Activated CD4-positive, CD25-positive, alpha-beta regulatory T cell (primary cell): ENCODE data around the gene GNS.
"Not testable (repeated sequence)": the region's sequence is repeated elsewhere in the genome, so short reads cannot be mapped to it uniquely, and the experiment has no call there.

Experiments used
- DNase-seq, 4 experiments: peaks; one replicate each; lab custom pipeline; 2025; lab: John Stamatoyannopoulos, UW

Gene GNS

DNA sequence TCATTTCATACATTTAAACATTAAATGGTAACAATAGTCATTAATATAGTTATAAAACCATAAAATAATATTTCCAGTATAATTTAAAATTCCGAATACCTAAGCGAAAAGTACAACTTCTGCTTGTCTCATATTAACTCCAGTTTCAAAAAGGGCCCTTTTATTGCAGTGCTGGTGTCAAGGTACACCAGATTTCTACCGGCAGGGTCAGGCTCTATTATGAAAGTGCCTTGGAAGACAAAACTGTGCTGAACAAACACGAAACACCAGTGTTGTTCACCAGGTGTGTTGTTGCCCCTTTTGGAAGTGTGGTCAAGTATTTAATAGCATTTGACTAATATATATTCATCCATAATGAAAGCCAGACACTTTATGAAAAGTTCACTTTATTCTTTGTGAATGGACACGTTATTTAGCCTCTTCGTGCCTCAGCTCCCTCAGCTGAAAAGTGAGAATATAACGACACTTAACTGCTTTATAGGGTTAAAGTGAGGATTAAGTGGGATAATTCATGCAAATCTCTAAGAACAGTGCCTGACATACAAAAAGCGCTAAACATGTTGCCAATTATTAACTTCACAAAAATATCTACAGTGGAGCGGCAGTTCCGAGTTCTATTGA, 20.3 kb upstream of the GNS start:
- no peak for DNase-seq

DNA sequence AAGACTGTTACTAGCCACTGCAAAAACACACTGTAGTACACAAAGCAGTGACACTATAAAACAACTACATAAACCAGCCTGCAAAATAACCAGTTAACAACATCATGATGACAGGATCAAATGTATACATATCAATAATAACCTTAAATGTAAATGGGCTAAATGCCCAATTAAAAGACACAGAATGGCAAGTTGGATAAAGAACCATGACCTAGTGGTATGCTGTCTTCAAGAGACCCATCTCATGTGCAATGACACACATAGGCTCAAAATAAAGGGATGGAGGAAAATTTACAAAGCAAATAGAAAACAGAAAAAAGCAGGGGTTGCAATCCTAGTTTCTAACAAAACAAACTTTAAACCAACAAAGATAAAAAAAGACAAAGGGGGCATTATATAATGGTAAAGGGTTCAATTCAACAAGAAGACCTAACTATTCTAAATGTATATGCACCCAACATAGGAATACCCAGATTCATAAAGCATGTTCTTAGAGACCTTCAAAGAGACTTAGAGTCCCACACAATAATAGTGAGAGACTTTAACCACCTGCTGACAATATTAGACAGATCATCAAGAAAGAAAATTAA, 16.0 kb upstream of the GNS start:
- DNase-seq: not testable (repeated sequence)

GRCh38 chr12:64773386-64773785, 14.2 kb upstream of the GNS start:
- no peak for DNase-seq

DNA sequence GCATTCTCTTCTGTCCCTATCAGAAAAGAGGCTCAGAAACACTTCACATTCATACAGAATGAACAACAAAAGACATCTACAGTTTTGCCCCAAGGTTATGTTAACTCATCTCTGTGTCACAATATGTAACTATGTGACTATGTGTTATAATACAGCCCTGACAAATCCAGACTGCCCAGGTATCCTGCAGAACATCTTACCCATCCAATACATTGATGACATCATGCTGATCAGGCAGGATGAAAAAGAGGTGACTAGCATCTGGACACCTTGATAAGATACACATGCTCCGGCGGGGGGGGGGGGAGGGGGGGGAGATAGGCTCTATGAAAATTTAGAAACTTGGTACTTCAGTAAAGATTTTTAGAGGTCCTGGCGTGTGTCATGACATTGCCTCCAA, 8.3 kb upstream of the GNS start:
- no peak for DNase-seq

GRCh38 chr12:64760808-64761573, 1.8 kb upstream of the GNS start:
- DNase-seq: no peak

DNA sequence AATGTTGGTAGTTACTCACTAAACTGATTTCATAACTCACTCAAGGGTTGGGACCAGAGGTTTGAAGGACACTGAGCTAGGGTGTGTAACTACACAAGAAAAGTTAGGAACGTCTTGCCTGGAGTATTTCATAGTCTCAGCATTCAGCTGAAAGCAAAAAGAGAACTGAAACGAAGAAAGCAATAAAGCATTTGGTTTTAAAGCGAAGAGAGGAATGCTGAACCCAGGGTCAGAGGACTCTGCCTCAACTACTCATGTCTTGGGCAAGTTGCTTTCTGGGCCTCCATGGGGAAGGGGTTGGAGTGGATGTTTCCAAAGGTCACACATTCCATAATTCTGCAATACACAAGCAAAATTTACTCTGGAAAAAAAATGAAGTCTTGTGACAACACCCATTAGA, 1.4 kb downstream of the GNS start:
- no peak for DNase-seq

GRCh38 chr12:64756376-64756775, 2.8 kb downstream of the GNS start:
- DNase-seq: no peak

DNA sequence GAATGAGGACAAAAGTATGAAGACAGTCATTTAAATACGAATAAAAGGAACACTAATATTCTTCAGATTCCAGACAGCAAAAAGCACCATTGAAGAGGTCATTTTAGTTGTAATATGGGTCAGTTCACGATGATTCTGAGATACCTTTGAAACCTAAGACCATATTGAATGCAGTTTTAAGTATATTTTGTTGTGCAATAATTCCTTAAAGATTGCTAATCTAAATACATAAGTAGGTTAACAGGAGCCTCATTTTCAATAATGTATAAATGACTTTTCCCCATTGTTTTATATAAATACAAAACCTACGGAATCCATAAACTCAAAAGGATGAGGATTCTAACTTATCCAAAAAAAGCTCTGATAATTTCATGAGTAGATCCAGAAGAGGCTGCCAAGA, 5.8 kb downstream of the GNS start:
- DNase-seq: no peak

- no peak for DNase-seq
Measured at GRCh38 chr12:64752833-64753238, 6.4 kb downstream of the GNS start.

DNA sequence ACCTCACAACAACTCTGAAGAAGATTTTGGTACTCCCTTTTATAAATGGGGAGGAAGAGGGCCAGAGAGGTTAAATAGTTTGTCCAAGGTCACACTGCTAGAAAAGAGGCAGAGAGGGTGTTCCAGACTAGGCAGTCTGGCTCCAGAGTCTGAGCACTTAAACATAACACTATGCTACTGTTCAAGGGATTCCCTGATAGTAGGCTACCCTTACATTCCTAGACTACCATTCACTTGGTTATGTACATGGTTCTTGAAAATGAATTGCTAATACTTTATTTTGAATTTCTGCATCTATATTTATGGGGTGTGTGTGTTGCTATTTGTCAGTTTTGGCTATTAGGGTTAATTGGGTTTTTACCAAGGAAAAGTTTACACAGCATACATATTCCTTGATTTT, 7.2 kb downstream of the GNS start:
- no peak for DNase-seq

DNA sequence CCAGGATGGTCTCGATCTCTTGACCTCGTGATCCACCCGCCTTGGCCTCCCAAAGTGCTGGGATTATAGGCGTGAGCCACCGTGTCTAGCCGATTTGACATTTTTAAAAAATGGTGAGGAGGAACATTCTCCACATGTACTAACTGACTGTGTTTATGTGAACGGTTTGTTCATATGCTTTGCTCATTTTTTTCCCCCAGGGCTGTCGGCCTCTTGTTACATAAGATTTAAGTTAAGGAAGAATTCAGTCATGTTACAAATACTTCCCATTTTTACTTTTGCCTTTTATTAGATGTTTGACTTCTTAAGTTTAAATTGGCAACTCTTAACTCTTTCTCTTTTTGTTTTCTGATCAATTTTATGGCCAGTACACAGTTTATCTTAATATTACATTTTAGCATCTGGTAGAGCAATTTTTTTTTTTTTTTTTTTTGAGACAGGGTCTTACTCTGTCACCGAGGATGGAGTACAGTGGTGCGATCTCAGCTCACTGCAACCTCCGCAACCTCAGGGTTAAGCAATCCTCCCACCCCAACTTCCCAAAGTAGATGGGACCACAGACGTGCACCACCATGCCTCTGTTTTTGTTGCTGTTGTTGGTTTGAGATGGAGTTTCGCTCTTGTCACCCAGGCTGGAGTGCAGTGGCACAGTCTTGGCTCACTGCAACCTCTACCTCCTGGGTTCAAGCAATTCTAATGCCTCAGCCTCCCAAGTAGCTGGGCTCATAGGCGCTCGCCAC, 9.6 kb downstream of the GNS start:
- DNase-seq: no peak

- DNase-seq: no peak
Measured at GRCh38 chr12:64747695-64748094, 11.5 kb downstream of the GNS start.

GRCh38 chr12:64746663-64747062, 12.5 kb downstream of the GNS start:
- no peak for DNase-seq

DNA sequence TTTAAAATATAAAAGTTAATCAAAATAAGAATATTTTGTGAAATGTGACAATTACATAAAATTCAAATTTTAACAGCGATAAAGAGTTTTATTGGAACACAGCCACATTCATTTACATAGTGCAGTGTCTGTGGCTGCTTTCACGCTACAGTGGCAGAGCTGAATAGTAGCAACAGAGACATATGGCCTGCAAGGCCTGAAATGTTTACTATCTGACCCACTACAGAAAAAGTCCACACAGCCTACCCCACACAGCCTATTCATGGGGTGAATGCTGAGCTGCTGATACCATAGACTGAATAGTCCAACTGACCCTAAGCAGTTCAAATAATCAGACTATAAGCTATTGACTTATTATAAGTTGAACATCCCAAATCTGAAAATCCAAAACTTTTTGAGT, 13.2 kb downstream of the GNS start:
- no peak for DNase-seq

- no peak for DNase-seq
Measured at GRCh38 chr12:64745259-64745807, 13.9 kb downstream of the GNS start.

DNA sequence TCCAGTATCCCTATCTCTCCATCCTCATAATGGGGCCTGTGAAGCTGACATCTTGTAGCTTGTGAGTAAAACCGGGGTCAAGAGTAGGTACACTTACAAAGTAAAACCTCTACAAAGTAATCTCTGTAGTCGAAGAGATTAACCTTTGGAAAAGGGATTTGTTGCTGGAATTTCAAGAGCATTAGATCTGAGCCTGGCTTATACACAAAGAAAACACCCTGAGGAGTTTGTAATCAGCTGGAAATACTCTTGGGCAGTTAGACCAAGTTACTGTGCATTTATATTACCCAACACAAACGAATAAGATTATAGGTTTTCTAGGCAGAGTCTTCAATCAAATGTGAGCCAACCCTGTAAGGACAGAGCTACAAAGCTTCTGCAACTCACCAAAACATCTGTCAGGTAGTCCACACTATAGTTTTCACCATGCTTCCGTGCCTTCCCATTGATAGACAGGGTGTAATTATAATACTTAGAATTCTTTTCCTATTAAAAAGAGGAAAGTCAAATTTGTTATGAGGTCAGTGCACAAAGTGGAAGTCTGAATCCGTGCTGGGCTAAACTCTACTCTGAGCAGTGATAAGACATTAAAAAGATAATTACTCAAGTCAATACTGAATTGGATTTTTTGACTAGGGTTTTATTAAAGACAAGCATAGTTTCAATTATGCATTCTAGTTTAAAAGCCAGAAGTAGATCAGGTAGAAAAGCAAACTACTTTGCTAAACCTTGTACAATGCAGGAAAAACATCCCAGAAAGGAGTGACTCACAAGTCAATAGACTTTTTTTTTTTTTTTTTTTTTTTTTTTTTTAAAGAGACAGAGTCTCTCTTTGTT, 14.6 kb downstream of the GNS start:
- DNase-seq: no peak

- DNase-seq: no peak
Measured at GRCh38 chr12:64743206-64743605, 16.0 kb downstream of the GNS start.

DNA sequence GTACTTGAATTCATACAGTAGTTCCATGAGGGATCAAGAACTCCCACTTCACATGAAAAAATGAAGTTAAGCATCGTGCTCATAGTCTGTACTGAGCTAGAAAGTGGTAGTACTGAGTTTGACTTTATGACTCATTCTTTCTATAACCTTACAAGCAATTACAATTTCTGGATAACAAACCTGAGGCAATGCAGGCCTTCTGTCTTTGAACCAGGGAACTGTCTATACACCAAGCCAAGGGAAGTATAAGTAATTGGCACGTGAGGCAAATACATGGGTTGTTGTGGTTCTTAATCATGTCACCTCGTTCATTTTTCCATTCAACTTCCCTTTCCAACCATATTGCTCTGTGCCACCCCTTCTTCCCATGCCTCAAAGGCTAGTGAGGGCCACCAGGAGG, 16.8 kb downstream of the GNS start:
- no peak for DNase-seq

DNA sequence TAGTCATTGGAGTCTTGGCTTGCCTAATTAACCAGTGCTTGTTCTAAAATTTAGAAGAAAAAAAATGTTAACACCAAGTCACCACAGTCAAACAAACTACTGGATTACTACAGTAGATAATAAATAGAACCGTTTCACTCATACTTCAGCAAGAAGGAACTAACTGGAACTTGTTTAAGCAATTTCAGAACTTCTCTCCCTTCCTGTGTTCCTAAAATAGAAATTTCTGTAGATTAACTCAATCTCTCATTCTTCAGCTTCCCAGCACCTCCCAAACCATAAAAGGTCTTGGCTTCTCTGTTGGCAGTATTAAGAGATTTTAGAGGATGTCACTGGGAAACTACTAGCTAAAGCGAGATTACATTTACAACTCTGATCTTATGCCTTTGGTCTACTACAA, 18.6 kb downstream of the GNS start:
- DNase-seq: no peak

GRCh38 chr12:64739778-64740177, 19.4 kb downstream of the GNS start:
- no peak for DNase-seq

DNA sequence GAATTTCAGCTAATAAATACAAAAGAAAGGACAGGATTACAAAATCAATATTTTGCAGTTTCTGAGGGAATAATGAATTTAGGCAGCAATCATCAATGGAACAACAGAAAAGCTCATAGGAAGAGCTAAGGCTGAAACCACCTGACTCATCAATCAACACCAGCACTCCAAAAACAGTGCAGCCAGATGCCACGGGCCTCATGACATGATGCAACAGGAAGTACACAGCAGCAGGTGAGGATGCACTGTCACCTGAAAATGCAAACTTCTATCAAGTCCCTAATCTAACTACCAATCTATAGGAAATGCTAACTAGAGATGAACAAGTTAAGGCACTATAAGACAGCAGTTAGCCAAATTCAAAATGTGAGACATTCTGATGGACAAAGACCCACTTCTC, 21.7 kb downstream of the GNS start:
- DNase-seq: no peak

DNA sequence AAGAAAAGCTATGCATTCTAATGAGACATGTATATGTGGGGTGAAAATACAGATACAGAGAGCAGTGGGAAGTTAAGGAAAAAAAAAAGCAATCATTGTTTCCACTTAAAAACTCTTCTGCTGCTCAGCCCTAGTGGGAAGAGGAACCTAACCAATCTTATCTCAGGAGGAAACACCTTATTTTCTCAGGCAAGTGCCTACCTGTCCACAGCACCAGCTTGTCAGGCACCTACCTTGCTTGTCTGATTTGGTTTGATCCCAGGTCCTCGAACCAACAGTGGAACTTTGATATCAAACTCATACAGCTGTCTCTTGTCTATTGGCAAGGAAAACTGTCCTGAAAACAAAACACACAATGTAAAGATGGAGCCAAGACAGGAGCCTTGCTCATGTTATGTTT, 22.4 kb downstream of the GNS start:
- no peak for DNase-seq
